G401 (cell line): Measurements from ENCODE around the gene PGAP6. TPM values are rescaled to one million over a fixed set of nuclear protein-coding genes. Genes with fewer than 3 reads are reported as not detected.
A peak's percentile ranks its signal among the peaks of the same experiment; 100 is the strongest.
"Not testable (repeated sequence)": the region's sequence is repeated elsewhere in the genome, so short reads cannot be mapped to it uniquely, and the experiment has no call there.

Experiments
- DNase-seq: peaks from one replicate; pipeline ENCODE4 v3.0.0-alpha.2; 2015; ENCODE audit warnings: low spot score
- in situ Hi-C: cut with HindIII; loops from 2 replicates; pipeline ENCODE4 v1.10.0; 2016; ENCODE audit warnings: low sequenced_read_pairs, mixed read lengths
- total RNA-seq: library from RNA; depleted of rRNA; stranded (reverse); fragments of >200 nt; shearing (Covaris generic); gene quantifications from 2 replicates; pipeline ENCODE4 v1.2.3, GENCODE V29; 2014

The PGAP6 gene
- total RNA-seq, 1 experiment from 2014 or later, result 60.8 TPM

DNA sequence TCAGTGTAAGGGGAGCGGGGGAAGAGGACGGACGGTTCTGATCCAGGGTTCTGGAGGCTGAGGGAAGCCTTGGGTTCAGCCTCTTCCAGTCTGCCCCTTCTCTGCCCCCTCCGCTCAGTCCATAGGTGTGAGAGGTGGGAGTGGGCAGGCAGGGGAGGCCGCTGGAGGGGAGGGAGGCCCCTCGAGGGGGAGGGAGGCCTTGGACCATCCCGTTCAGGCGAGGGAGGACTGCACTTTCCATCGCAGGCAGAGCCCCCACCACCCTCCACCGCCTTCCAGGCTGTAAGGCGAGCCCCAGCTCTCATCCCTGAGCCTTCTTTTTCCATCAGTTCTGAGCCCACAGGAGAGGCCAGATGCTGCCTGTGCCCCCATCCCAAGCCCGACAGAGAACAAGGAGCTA lies 25.0 kb downstream of the PGAP6 start:
- in situ Hi-C loops, result no loop called here

DNA sequence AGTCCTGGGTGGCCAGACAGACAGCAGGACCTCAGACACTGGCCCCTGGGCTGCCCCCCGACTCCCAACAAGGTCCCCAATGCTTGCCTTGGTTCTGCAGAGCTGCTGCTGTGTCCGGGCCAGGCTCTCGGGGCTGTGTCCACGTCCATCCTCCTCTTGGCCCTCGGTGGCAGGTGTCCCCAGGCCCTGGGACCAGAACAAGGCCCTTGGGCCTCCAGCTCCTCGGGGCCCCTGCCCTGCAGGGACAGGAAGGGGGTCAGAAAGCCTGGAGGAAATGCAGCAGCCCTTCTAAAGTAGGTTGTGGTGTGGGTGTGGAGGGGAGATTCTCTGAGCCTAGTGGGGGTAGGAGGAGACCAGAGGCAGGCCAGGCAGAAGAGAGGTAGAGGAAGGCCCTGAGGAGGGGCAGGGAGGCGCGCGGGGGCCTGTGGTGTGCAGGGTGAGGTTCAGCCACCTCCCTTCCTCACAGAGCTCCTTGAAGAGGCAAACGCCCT lies 26.8 kb downstream of the PGAP6 start:
- in situ Hi-C loops, result no loop called here
- DNase-seq, result no peak

More for the DNA sequence above, 25.0 kb downstream of the PGAP6 start:
- DNase-seq, result no peak

DNA sequence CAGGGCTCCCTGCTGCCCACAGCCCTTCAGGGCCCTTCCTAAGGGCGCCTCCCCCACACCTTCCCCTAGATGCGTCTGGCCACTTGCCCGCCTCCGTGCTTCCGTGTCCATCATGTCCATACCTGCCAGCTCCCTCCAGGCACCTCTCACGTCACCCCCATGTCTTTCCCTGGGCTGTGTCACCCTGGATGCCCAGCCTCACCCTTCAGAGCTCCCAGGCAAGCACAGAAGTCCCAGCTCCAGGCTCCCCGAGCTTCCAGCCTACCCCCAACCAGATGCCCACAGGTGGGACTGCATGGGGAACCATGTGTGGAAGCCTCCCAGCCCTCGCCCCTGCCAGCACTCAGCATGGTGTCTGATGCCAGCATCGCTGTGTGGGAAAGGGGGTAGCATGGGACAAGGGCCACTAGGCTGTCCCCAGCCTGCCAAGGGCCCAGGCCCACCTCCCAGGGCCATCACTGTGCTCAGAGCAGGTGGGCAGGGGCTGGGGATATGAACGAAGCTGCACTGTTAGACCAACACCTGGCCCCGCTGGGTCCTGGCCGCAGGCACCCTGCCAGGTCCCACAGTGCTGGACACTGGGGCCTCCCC lies 27.4 kb downstream of the PGAP6 start:
- in situ Hi-C loops, result no loop called here
- no peak for DNase-seq

DNA sequence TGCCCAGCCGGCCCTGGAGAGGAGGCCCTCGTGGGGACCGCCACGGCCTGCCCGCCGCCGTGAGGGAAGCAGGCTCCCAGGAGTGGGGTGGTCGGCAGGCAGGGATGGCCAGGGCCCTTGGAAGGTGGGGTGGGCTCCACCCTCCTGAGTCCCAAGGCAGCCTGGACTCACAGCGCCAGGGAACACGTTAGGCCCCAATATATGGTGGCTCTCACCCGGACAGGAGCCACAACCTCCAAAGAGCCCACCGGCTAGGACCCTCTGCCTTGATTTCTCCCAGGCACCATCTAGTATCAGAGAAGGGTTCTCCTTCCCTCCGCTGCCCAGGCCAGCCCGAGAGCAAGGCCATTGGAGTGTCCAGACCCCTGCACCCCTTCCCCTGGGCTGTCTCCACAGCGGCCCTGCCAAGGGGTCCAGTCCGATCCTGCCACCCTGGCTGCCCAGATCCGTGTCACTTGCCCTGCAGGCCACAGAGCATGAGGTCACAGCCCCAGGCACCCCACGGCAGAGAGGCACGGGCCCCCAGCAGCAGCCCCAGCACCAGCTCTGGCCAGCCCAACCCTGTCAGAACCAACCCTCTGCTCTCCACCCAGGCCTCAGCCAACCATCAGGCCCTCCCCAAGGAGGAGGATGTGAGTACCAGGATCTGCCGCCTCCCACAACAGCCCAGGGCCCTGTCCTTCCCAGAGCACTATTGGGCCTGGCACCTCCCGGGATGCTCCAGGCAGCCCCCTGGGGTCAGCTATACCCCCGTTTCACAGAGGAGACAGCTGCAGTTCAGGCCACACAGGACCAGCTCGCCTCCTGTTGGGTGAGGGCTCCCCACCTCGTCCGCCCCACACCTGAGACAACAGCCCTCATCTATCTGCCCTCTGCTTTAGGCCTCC lies 28.1 kb downstream of the PGAP6 start:
- in situ Hi-C loops, result no loop called here
- no peak for DNase-seq

DNA sequence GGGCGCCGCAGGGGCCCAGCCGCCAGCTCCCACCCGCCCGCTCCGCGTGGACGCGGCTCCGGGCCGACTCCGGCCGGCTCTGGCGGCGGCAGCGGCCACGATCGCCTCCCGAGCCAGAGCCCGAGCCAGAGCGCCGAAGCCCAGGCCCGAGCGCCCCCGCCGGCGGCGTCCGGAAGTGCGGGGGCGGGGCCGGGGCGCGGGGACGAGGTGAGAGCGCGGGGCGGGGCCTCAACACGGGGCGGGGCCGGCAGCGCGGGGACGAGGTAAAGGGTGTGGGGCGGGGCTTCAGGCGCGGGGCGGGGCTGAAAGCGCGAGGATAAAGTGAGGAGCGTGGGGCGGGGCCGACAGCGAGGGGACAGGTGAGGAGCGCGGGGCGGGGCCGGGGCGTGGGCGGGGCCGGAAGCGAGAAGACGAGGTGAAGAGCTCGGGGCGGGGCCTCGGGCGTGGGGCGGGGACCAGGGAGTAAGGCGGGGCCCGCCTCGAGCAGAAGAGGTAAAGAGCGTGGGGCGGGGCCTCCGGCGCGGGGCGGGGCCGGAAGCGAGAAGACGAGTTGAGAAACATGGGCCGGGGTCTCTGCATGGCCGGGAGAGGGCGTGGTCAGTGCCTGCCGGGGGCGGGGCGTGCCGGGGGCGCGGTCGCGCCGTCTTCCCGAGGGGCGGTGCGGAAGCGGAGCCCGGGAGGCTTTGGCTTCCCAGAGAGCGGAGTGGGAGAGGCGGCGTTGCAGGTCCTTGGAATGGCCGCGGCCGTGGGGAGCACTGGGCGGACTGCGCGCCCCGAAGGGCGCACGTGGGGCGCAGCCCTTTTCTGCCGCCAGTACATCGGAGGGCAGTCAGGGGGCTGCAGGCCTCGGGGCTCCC lies 29.0 kb downstream of the PGAP6 start, which contains the start of gene AXIN1:
TSS of gene AXIN1 (minus strand) at position 177 of the 857 bp plus-strand sequence. CDS start 5,698 bp downstream, outside the sequence.
- in situ Hi-C loops, result no loop called here
- peak; percentile 95 for DNase-seq

DNA sequence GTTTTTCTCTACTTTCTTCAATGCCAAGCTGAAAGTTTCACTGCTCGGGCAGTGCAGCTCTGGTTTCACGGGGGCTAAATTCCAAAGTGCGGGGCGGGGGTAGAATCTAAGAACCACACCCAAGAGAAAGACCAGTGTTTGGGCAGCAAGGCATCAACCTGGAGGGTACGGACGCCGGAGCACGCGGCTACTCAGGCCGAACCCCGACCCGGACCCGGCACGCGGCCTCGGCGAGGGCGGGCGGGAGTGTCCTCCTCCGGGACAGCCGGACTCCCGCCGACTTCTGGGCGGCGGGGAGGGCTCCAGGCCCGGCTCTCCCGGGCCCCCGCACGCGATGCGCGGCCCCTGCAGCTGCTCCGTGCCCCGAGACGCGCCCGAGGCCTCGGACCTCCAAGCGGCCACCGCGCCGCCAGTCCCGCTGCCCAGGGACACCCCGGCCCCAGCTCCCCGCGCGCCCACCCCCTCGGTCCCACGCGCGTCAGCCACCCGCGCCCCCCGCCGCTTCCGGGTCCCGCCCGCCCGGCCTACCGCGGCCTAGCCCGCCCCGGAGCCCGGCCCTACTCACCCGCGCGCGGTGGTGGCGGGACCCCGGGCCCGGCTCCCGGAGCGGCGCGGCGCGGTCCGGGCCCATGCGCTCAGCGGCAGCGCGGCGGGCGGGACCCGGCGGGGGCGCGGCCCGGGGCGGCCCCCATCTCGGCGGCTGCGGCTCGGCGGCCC lies 29.8 kb downstream of the PGAP6 start:
- DNase-seq, result no peak
- in situ Hi-C loops, result no loop called here

DNA sequence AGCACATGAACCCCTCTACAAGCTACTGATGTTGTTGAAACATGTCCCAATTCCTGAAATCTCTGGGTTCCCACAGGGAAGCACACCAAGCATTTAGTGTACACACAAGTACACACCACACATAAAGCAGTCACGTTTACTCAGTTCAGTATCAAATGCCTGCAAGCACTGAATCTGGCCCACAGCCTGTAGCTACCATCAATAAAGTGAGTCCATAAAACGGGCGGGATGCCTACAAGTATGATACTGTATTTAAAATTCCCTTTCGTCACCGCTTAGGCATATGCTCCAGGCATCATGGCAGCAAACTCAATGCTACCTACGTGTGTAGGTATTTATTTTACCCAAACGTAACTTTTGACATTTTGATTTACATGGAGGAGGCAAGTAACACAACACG lies 31.6 kb downstream of the PGAP6 start:
- DNase-seq, result no peak
- in situ Hi-C loops, result no loop called here

DNA sequence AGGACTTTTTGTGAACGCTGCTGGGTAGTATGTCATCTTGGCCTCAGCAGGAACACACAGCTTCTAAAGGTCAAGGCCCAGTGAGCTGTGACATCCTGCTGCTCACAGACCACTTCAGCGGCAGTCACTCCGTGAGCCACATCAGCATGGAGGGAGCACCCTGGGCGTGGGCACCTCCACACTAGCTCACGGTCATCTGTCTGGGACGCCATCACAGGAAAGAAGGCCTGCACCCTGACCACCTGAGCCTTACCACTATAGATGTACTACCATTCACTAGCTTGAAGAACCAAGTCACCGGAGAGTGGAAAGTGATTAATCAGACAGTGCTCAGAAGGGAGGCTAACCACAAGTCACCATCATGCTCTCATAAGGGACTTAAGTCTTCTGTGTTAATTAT lies 32.6 kb downstream of the PGAP6 start:
- in situ Hi-C loops, result no loop called here
- no peak for DNase-seq

DNA sequence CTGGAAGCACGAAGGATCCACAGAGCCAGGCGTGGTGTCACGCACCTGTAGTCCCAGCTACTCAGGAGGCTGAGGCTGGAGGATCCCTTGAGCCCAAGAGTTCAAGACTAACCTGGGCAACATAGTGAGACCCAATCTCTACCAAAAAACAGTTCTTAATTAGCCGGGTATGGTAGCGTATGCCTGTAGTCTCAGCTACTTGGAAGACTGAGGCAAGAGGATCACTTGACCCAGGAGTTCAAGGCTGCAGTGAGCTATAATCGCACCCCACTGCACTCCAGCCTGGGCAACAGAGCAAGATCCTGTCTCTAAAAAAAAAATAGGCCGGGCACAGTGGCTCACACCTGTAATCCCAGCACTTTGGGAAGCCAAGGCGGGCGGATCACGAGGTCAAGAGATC lies 33.3 kb downstream of the PGAP6 start:
- in situ Hi-C loops, result not testable (repeated sequence)

DNA sequence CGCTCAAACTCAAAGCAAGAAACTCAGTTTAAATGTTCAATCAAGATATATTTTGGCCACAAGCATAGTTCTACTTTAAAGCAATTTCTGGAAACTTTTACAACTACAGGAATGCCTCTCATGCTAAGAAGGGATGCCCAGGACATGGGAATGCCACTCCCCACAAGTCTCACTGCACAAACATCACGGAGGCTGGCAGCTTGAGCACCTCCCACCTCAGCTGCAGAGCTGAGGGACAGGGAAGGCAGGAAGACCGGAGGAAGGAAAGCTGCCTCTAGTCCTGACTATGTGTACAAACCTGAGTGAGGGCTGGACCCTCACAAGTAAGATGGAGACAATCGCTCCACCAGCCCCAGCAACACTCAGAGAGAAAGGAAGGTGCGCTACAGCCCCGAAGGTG lies 34.6 kb downstream of the PGAP6 start:
- in situ Hi-C loops, result no loop called here

More for the DNA sequence above, 33.3 kb downstream of the PGAP6 start:
- not testable (repeated sequence) for DNase-seq

DNA sequence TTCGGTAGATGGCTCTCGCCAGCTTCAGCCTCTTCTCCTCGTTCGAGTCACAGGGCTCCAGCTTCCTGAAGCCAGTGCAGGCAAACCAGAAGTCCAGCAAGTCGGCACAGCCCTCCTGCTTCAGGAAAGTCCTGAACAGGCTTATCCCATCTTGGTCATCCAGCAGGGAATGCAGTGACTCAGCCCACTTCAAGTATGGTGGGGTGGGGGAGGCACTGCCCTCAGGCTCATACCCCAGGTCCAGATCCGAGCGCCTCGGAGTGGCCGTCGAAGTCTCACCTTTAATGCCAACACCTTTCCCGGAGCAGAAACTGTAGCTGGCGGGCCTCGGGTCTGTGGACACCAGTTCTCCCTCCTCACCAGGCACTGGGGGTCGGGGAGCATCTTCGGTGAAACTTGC lies 35.2 kb downstream of the PGAP6 start:
- DNase-seq, result no peak
- in situ Hi-C loops, result no loop called here

More for the DNA sequence above, 34.6 kb downstream of the PGAP6 start:
- DNase-seq, result no peak

DNA sequence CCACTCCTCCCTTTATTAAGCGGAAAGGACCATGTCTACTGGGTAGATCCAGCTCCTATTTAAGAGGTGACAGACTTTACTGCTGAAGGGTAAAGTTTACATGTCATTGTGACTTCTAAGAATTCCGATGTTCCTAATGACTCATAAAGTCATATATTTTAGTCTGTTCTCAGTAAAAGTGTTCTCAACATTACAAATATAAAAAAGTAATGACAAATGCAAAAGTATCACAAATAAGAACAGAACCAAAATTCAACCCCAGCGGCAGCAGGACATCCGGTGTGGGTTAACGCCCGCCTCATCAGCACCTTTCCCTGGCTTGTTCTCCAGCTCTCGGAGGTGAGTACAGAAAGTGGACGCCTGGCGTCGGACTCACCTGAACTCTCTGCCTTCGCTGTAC lies 36.0 kb downstream of the PGAP6 start:
- DNase-seq, result no peak
- in situ Hi-C loops, result no loop called here

DNA sequence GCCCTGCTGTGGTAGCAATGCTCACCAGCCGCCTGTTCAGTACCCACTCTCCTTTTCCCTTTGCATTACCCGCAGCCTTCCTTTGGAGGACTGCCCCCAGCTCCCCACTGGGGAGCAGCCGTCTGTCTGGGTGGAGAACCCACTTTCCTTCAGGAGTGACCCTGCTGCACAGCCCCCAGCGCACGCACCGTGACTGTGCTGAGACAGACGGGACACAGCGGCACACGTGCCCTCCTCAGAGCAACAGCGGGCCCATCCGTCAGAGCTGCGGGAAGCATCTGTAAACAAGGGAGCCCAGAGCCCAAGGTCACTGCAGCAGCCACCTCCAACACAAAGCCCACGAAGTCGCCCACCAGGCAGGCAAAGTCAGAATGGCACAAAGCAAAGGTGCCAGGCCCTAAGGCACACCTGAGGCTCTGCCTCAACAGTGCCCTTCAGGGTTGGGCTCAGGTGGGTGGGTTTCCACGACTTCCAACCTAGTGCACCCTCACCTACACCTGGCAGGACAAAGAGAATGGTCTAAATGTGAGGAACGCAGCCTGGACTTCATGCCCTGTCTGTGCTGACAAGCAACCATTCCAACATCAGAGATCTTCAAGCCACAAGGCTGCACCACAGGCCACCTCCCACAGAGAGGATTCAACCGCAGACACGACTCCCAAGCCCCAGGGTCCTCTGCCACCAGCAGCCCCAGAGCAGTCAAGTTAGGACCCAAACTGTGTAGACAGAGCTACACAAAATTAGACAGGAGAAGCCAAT lies 39.1 kb downstream of the PGAP6 start:
- in situ Hi-C loops, result no loop called here

DNA sequence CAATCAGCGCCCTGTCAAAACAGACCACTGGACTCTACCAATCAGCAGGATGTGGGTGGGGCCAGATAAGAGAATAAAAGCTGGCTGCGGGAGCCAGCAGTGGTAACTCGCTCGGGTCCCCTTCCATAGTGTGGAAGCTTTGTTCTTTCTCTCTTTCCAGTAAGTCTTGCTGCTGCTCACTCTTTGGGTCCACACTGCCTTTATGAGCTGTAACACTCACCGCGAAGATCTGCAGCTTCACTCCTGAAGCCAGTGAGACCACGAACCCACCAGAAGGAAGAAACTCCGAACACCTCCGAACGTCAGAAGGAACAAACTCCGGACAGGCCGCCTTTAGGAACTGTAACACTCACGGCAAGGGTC lies 39.8 kb downstream of the PGAP6 start:
- in situ Hi-C loops, DNase-seq: not testable (repeated sequence)

More for the DNA sequence above, 39.1 kb downstream of the PGAP6 start:
- DNase-seq, result no peak

DNA sequence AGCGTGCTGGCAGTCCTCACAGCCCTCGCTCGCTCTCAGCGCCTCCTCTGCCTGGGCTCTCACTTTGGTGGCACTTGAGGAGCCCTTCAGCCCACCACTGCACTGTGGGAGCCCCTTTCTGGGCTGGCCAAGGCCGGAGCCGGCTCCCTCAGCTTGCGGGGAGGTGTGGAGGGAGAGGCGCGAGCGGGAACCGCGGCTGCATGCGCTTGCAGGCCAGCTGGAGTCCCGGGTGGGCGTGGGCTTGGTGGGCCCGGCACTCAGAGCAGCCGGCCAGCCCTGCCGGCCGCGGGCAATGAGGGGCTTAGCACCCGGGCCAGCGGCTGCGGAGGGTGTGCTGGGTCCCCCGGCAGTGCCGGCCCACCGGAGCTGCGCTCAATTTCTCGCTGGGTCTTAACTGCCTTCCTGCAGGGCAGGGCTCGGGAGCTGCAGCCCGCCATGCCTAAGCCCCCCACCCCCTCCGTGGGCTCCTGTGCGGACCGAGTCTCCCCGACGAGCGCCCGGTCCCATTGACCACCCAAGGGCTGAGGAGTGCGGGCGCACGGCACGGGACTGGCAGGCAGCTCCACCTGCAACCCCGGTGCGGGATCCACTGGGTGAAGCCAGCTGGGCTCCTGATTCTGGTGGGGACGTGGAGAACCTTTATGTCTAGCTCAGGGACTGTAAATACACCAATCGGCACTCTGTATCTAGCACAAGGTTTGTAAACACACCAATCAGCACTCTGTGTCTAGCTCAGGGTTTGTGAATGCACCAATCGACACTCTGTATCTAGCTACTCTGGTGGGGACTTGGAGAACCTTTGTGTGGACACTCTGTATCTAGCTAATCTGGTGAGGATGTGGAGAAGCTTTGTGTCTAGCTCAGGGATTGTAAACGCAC lies 40.4 kb downstream of the PGAP6 start:
- in situ Hi-C loops, DNase-seq: not testable (repeated sequence)

DNA sequence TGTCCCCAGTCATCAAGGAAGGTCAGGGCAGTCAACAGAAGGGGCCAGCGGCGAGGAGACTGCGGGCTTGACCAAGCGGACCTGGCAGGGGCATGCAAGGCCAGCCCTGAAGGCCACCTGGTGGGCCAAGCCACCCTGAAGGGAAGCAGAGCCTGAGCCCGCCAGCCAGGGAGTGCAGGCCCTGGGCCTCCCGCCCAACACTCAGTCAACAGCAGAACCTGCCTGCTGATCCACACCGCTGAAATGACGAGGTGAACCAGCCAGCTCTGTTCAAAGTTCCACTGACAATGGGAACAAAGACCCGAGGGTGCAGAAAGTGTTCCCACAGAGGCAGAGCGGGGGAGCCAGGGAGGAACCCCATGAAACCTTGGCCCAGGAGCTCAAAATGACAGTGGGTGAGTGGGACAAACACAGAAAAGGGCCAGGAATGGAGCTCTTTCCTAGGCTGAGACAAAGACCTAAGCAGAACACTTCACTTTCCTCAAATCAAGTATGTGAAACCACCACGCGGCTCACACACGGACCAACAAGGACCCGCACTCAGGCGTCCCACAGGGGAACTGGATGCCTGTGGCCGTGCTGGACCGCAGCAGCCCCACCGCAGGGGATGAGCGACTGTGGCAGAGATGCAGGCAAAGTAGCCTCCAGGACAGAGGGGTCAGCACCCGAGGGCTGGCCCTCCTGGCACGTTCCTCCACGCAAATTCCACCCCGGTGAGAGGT lies 41.2 kb downstream of the PGAP6 start:
- DNase-seq, result peak; percentile 48
- in situ Hi-C loops, result no loop called here

DNA sequence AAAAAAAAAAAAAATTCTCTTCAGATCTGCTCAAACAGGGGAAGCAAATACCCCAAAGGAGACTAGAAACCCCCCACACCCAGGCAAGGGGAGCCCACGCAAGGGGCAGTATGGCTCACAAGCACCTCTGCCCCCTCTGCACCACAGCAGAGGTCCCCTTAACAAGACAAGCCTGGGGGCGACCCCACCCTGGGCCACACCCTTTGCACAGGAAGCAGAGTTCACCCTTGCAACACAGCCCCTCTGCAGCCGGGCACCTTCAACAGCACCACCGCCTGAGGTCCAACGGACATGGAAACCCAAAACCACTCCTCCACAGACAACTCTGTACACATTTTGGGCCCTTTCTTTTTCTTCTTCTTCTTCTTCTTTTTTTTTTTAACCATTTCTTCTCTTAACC lies 42.1 kb downstream of the PGAP6 start:
- in situ Hi-C loops, result no loop called here
- no peak for DNase-seq
